Measurements from ENCODE around the gene MAST4. TPM values are rescaled to one million over a fixed set of nuclear protein-coding genes. Genes with fewer than 3 reads are reported as not detected.

MAST4 gene
- total and polyA plus RNA-seq, 2 of the 4 experiments (the other 2 are of a cell fraction): 4.8 to 6.8 TPM

- Histone ChIP-seq H2BK15ac (ENCODE audit: low read depth, low read length) (no peak overlapping the region), H3K27me3 (ENCODE audit: control insufficient read depth, insufficient read depth, low read length) (no peaks in the 10 kb centered on the region), H3K9me3 (ENCODE audit: control insufficient read depth, insufficient read depth, low read length) (no peaks in the 10 kb centered on the region), H2AK9ac (replicated peaks; ENCODE audit: low read depth, low read length, poor library complexity) (no peak overlapping the region), H3K18ac (ENCODE audit: low read depth, low read length) (no peak overlapping the region), H2AFZ (replicated peaks; ENCODE audit: low read length, poor library complexity) (no peak overlapping the region), H3K4me3 (ENCODE audit: insufficient read depth, low read depth, low read length) (no peak overlapping the region), H3K23ac (ENCODE audit: low read depth, low read length) (no peak overlapping the region), H3K4me1 (ENCODE audit: control insufficient read depth, insufficient read depth, low read length) (peaks cover 7% of the 10 kb centered on the region), H4K20me1 (ENCODE audit: insufficient read depth, low read length) (no peaks in the 10 kb centered on the region), H2BK5ac (ENCODE audit: low read depth, low read length, poor library complexity, severe bottlenecking) (no peak overlapping the region), H4K91ac (ENCODE audit: insufficient read depth, low read depth, low read length) (no peak overlapping the region), H2BK120ac (ENCODE audit: low read depth, low read length) (no peak overlapping the region), H4K8ac (ENCODE audit: low read depth in 2 of 2, low read length in 2 of 2) (no peak overlapping the region), H4K5ac (ENCODE audit: low read depth, low read length) (no peak overlapping the region), H3K14ac (replicated peaks; ENCODE audit: low read depth, low read length) (no peak overlapping the region), H3K9ac (ENCODE audit: low read depth, low read length) (no peak overlapping the region), H3K56ac (ENCODE audit: extremely low read depth, insufficient read depth, low read length) (no peak overlapping the region), H2BK20ac (ENCODE audit: low read depth, low read length) (no peak overlapping the region), H2AK5ac (ENCODE audit: low read depth, low read length) (no peak overlapping the region), H3K79me1 (ENCODE audit: low read depth in 1 of 2, low read length in 2 of 2) (peaks cover 8 to 12% of the 10 kb centered on the region in 2 experiments; a peak in 3 of 4 replicates), H3K4me2 (ENCODE audit: low read depth, low read length) (no peak overlapping the region), H3K27ac (ENCODE audit: insufficient read depth, low read length) (no peak overlapping the region), H3K9me1 (ENCODE audit: insufficient read depth, low read length) (peaks cover 6% of the 10 kb centered on the region), H3K36me3 (ENCODE audit: control insufficient read depth, insufficient read depth, low read length) (0 out of 2 replicates have a peak, but pooled peaks cover 1% of the 10 kb centered on the region), H3K4ac (ENCODE audit: low read depth, low read length) (no peak overlapping the region)
- ATAC-seq (ENCODE audit: low read depth): no peak
- ChIA-PET POLR2A (ENCODE audit: unreplicated experiment) (no interaction called here), CTCF (no interaction called here)
- WGBS, 2 experiments (ENCODE audit: extremely low coverage in 2 of 2, insufficient read length in 1 of 2): no CpG with 5 or more reads among the region's 4 CpGs
- TF ChIP-seq MAFK (IDR thresholded peaks at IDR 0.05; ENCODE audit: low read depth, low read length) (no peak), FOS (IDR thresholded peaks at IDR 0.05; ENCODE audit: low read depth, low read length) (no peak), CTCF (conservative IDR thresholded peaks at IDR 0.05; ENCODE audit: low read depth, low read length) (no peak), CHD1 (IDR thresholded peaks at IDR 0.05; ENCODE audit: low read depth, low read length) (no peak), POLR2A (IDR thresholded peaks at IDR 0.05; ENCODE audit: low read depth, low read length) (no peak), MAZ (IDR thresholded peaks at IDR 0.05; ENCODE audit: borderline replicate concordance, low read depth, low read length) (no peak), BHLHE40 (IDR thresholded peaks at IDR 0.05; ENCODE audit: low read depth, low read length) (no peak), MXI1 (IDR thresholded peaks at IDR 0.05; ENCODE audit: borderline replicate concordance, low read depth, low read length) (no peak), RFX5 (IDR thresholded peaks at IDR 0.05; ENCODE audit: low read depth, low read length) (no peak), RAD21 (IDR thresholded peaks at IDR 0.05; ENCODE audit: low read length) (no peak), USF2 (IDR thresholded peaks at IDR 0.05; ENCODE audit: low read depth, low read length) (no peak)
- no peak for DNase-seq
- BruUV-seq (replicated peaks): no TSS peak
- dilution Hi-C loops (cut with HindIII; ENCODE audit: low sequenced_read_pairs, unreplicated experiment): no loop called here
- intact Hi-C loops (cut with micrococcal nuclease): no loop called here
- in situ Hi-C loops (cut with MboI; ENCODE audit: low sequenced_read_pairs): no loop called here
These were observed 489.4 kb downstream of the MAST4 start for GRCh38 chr5:67085616-67086015.

Measured in IMR-90 (cell line).